ENCODE results near the gene PHACTR1.

The PHACTR1 gene

GRCh38 chr6:12733876-12734275 lies 17.3 kb downstream of the PHACTR1 start:
- Histone ChIP-seq H2AFZ (no peak overlapping the region), H3K79me2 (no peaks in the 10 kb centered on the region), H3K9me3 (ENCODE audit: control insufficient read depth, low read length) (no peaks in the 10 kb centered on the region), H3K4me1 (no peaks in the 10 kb centered on the region), H3K36me3 (ENCODE audit: control insufficient read depth, insufficient read depth, low read length) (no peaks in the 10 kb centered on the region), H3K9ac (no peak overlapping the region), H3K27ac (no peak overlapping the region), H3K4me2 (ENCODE audit: low read length) (no peak overlapping the region), H3K27me3 (ENCODE audit: control insufficient read depth, insufficient read depth, low read length) (no peaks in the 10 kb centered on the region), H3K4me3 (ENCODE audit: low read depth, low read length) (no peak overlapping the region)
- TF ChIP-seq CTCF (IDR thresholded peaks at IDR 0.05) = no peak

- Histone ChIP-seq H3K4me1 (no peaks in the 10 kb centered on the region), H3K9ac (no peak overlapping the region), H3K4me3 (ENCODE audit: low read depth, low read length) (no peak overlapping the region), H3K9me3 (ENCODE audit: control insufficient read depth, low read length) (no peaks in the 10 kb centered on the region), H3K27me3 (ENCODE audit: control insufficient read depth, insufficient read depth, low read length) (no peaks in the 10 kb centered on the region), H3K27ac (no peak overlapping the region), H3K36me3 (ENCODE audit: control insufficient read depth, insufficient read depth, low read length) (no peaks in the 10 kb centered on the region), H2AFZ (no peak overlapping the region), H3K79me2 (no peaks in the 10 kb centered on the region), H3K4me2 (ENCODE audit: low read length) (no peak overlapping the region)
- no peak for TF ChIP-seq CTCF (IDR thresholded peaks at IDR 0.05)
Observed at GRCh38 chr6:12735786-12736185, 19.2 kb downstream of the PHACTR1 start.

GRCh38 chr6:12748411-12748810 lies 31.8 kb downstream of the PHACTR1 start:
- H3K9ac ChIP-seq = no peak overlapping the region
- no peak for TF ChIP-seq CTCF (IDR thresholded peaks at IDR 0.05)
- H3K79me2 ChIP-seq = no peaks in the 10 kb centered on the region
- no peak overlapping the region for H3K27ac ChIP-seq
- no peak overlapping the region for H3K4me3 ChIP-seq (ENCODE audit: low read depth, low read length)
- no peaks in the 10 kb centered on the region for H3K36me3 ChIP-seq (ENCODE audit: control insufficient read depth, insufficient read depth, low read length)
- H3K4me1 ChIP-seq = no peaks in the 10 kb centered on the region
- H3K9me3 ChIP-seq (ENCODE audit: control insufficient read depth, low read length) = no peaks in the 10 kb centered on the region
- H3K27me3 ChIP-seq (ENCODE audit: control insufficient read depth, insufficient read depth, low read length) = no peaks in the 10 kb centered on the region
- peak overlapping the region; percentile 51 for H2AFZ ChIP-seq
- no peak overlapping the region for H3K4me2 ChIP-seq (ENCODE audit: low read length)

GRCh38 chr6:12748815-12749521 lies 32.4 kb downstream of the PHACTR1 start:
- Histone ChIP-seq H3K4me1 (no peaks in the 10 kb centered on the region), H3K4me2 (ENCODE audit: low read length) (no peak overlapping the region), H3K27me3 (ENCODE audit: control insufficient read depth, insufficient read depth, low read length) (no peaks in the 10 kb centered on the region), H3K4me3 (ENCODE audit: low read depth, low read length) (no peak overlapping the region), H2AFZ (peak overlapping the region; percentile 51), H3K79me2 (no peaks in the 10 kb centered on the region), H3K27ac (no peak overlapping the region), H3K36me3 (ENCODE audit: control insufficient read depth, insufficient read depth, low read length) (no peaks in the 10 kb centered on the region), H3K9me3 (ENCODE audit: control insufficient read depth, low read length) (no peaks in the 10 kb centered on the region), H3K9ac (no peak overlapping the region)
- no peak for TF ChIP-seq CTCF (IDR thresholded peaks at IDR 0.05)
